Activated CD4-positive, alpha-beta memory T cell treated with anti-CD3 and anti-CD28 coated beads, Interleukin-2, amount 10 ng/mL, durations not matched to agents 7 days and 5 days (primary cell): ENCODE results near the gene PPP3R1. TPM values are rescaled to one million over a fixed set of nuclear protein-coding genes. Genes with fewer than 3 reads are reported as not detected.

ENCODE experiments used
- CTCF ChIA-PET: fragments of 350-600 bp; sonication (Branson Sonifier 250); formaldehyde crosslinking; loops from one replicate; lab custom pipeline; 2021; ENCODE audit warnings: antibody characterized with exemption, inconsistent platforms; lab: Charles Lee
- POLR2A ChIA-PET: fragments of 350-600 bp; sonication (Branson Sonifier 250); formaldehyde crosslinking; loops from one replicate; lab custom pipeline; 2021; ENCODE audit warnings: antibody characterized with exemption; lab: Charles Lee
- DNase-seq: peaks from one replicate; pipeline ENCODE4 v3.0.0-alpha.2; 2020
- H3K27ac Mint-ChIP-seq: one replicate; pipeline ENCODE4 v1.8.0; 2021; ENCODE audit warnings: mild to moderate bottlenecking, mixed read lengths
- H3K27me3 Mint-ChIP-seq: one replicate; pipeline ENCODE4 v1.8.0; 2021; ENCODE audit warnings: mixed read lengths
- H3K36me3 Mint-ChIP-seq: one replicate; pipeline ENCODE4 v1.8.0; 2021; ENCODE audit warnings: low read depth, mixed read lengths
- H3K4me1 Mint-ChIP-seq: one replicate; pipeline ENCODE4 v1.8.0; 2021; ENCODE audit warnings: mixed read lengths
- H3K4me3 Mint-ChIP-seq: one replicate; pipeline ENCODE4 v1.8.0; 2021; ENCODE audit warnings: mild to moderate bottlenecking, mixed read lengths
- H3K9me3 Mint-ChIP-seq: one replicate; pipeline ENCODE4 v1.8.0; 2021; ENCODE audit warnings: mixed read lengths
- total RNA-seq, 2 experiments: library from RNA; stranded (reverse); gene quantifications; one replicate each; pipeline ENCODE4 v1.2.3, GENCODE V29; 2021

Gene PPP3R1
- total RNA-seq, 2 experiments from 2014 or later: 80.0 to 92.9 TPM

DNA sequence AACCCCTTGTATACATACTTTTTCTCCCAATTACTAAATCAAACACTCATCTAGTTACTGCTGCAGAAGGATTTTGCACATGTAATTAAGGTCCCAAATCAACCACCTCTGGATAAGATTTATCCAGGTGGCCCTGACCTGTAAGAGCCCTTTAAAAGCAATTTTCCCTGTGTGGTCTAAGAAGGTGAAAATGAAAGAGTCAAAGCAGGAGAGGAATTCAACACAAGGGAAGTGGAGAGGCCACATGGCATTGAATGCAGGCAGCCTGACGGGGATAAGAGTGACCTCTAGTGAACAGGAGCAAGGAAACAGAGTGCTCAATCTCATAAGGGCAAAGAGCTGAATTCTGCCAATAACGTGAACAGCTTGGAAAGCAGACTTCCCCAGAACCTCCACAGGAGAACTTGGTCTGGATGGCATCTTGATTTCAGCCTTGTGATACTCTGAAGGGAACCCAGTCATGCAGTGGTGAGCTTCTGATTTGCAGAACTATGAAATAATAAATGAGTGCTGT lies 27.2 kb downstream of the PPP3R1 start:
- no peaks in the 10 kb centered on the region for H3K27me3 Mint-ChIP-seq
- ChIA-PET POLR2A (no interaction called here), CTCF (interaction anchor here (0.6 to 2.8 kb wide), 3 partner anchors 18 to 30 kb away, joined by 3 to 17 read pairs (median 3); no protein-coding TSS in a partner anchor)
- H3K4me3 Mint-ChIP-seq: no peak overlapping the region
- peaks cover 21% of the 10 kb centered on the region for H3K36me3 Mint-ChIP-seq
- no peak overlapping the region for H3K27ac Mint-ChIP-seq
- peaks cover 36% of the 10 kb centered on the region for H3K4me1 Mint-ChIP-seq
- no peak for DNase-seq
- H3K9me3 Mint-ChIP-seq: no peaks in the 10 kb centered on the region

DNA sequence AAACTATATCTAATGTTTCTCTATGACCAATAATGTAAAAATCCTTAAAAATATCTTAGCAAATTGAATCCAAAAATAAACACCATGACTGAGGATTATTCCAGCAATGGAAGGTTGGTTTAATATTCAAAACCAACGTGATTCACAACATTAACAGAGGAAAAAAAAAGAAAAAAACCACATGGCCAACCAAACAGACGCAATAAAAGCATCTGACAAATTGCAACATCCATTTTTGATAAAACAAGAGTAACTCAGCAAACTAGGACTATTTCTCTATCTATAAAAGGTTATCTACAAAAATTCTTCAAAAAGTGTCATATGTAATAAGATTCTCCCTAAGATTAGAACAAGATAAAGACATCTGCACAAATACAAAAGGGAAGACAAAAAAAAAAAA lies 28.9 kb downstream of the PPP3R1 start:
- POLR2A ChIA-PET: no interaction called here
- Mint-ChIP-seq H3K27me3 (no peaks in the 10 kb centered on the region), H3K36me3 (peaks cover 24% of the 10 kb centered on the region), H3K4me3 (no peak overlapping the region), H3K4me1 (peaks cover 43% of the 10 kb centered on the region), H3K27ac (no peak overlapping the region), H3K9me3 (no peaks in the 10 kb centered on the region)
- no peak for DNase-seq
- CTCF ChIA-PET: interaction anchor here (0.6 to 2.8 kb wide), 4 partner anchors 7 to 371 kb away, joined by 3 to 17 read pairs (median 3); no protein-coding TSS in a partner anchor

GRCh38 chr2:68222287-68222686 lies 30.0 kb downstream of the PPP3R1 start:
- Mint-ChIP-seq H3K4me1 (peaks cover 48% of the 10 kb centered on the region), H3K27ac (no peak overlapping the region)

GRCh38 chr2:68218343-68218901 lies 33.9 kb downstream of the PPP3R1 start:
- DNase-seq: no peak
- Mint-ChIP-seq H3K27ac (no peak overlapping the region), H3K4me3 (no peak overlapping the region), H3K4me1 (peaks cover 37% of the 10 kb centered on the region), H3K36me3 (peaks cover 48% of the 10 kb centered on the region), H3K9me3 (no peaks in the 10 kb centered on the region), H3K27me3 (no peaks in the 10 kb centered on the region)
- ChIA-PET CTCF (interaction anchor here (1.4 kb wide), 1 partner anchor 11 kb away, joined by 3 read pairs; no protein-coding TSS in a partner anchor), POLR2A (interaction anchor here (1.4 kb wide), 1 partner anchor 15 kb away, joined by 3 read pairs; no protein-coding TSS in a partner anchor)

More at GRCh38 chr2:68222287-68222686, 30.0 kb downstream of the PPP3R1 start:
- POLR2A ChIA-PET: interaction anchor here (1.4 kb wide), 1 partner anchor 31 kb away, joined by 4 read pairs; the partner anchor contains the start of gene PPP3R1
- CTCF ChIA-PET: no interaction called here
- DNase-seq: no peak
- Mint-ChIP-seq H3K27me3 (no peaks in the 10 kb centered on the region), H3K4me3 (no peak overlapping the region), H3K36me3 (peaks cover 24% of the 10 kb centered on the region), H3K9me3 (no peaks in the 10 kb centered on the region)

DNA sequence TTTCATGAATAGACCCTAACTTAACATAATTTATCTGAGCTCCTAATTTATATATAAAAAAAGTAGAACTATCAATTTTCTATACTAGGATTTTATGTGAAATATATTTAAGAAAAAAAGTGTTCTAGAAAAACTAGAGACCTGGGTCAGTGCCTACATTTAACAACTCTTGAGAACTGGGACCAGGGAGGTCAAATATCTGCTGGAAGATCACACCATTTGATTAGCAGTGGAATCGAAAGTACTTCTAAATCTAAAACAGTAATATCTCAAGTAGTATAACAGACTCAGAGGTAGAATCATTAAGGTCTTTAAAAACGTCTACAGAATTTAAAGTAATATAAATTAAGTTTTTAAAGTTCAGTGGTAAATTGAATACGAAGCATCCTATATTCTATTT lies 34.6 kb downstream of the PPP3R1 start:
- H3K9me3 Mint-ChIP-seq: no peaks in the 10 kb centered on the region
- POLR2A ChIA-PET: interaction anchor here (1.0 to 1.4 kb wide), 2 partner anchors 10 to 14 kb away, joined by 3 to 4 read pairs; no protein-coding TSS in a partner anchor
- H3K27ac Mint-ChIP-seq: no peak overlapping the region
- H3K4me1 Mint-ChIP-seq: peaks cover 36% of the 10 kb centered on the region
- DNase-seq: no peak
- CTCF ChIA-PET: interaction anchor here (1.0 to 1.4 kb wide), 2 partner anchors 11 to 21 kb away, joined by 3 to 4 read pairs; no protein-coding TSS in a partner anchor
- H3K36me3 Mint-ChIP-seq: peaks cover 55% of the 10 kb centered on the region
- H3K27me3 Mint-ChIP-seq: no peaks in the 10 kb centered on the region
- no peak overlapping the region for H3K4me3 Mint-ChIP-seq

DNA sequence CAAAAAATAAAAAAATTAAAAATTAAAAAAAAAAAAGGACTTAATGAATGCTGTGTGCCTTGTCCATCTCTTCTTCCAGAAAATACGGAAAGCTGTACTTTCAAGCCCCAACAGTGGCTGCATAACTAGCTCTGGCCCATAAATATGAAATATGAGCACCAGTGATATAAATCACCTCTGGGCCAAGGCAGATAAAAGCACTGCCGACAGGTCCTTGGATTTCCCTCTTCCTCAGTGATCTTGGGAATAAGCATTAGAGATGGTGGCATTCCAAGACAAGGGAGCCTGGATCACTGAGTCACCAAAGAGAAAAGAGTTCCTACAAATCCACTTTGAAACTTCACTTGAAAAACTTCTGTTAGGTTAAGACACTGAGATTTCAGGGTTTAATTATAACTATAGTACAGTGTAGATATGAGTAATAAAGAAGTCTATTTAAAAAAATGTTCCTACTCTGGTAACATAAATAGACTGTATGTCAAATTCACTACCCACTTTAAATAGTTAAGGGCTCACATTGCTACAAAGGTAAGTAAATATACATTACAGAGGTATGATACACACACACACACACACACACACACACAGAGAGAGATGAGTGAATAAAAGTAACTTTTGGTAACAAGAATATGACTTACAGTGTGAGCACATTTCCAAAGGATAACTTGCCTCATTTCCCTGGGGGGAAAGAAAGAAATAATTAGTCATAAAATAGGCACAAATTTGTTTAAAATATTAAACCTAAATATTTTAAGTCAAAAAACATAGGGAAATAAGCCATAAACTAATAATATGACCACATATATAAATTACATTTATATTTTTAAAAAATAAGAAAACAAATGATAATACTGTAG lies 35.6 kb downstream of the PPP3R1 start:
- H3K4me1 Mint-ChIP-seq: peaks cover 31% of the 10 kb centered on the region
- H3K27ac Mint-ChIP-seq: no peak overlapping the region
- POLR2A ChIA-PET: interaction anchor here (1.0 to 1.4 kb wide), 2 partner anchors 9 to 13 kb away, joined by 3 to 4 read pairs; no protein-coding TSS in a partner anchor
- no peak for DNase-seq
- H3K36me3 Mint-ChIP-seq: peaks cover 56% of the 10 kb centered on the region
- CTCF ChIA-PET: interaction anchor here (1.0 to 1.4 kb wide), 4 partner anchors 7 to 76 kb away, joined by 3 to 6 read pairs (median 4); no protein-coding TSS in a partner anchor
- H3K9me3 Mint-ChIP-seq: no peaks in the 10 kb centered on the region
- H3K4me3 Mint-ChIP-seq: no peak overlapping the region
- H3K27me3 Mint-ChIP-seq: no peaks in the 10 kb centered on the region

DNA sequence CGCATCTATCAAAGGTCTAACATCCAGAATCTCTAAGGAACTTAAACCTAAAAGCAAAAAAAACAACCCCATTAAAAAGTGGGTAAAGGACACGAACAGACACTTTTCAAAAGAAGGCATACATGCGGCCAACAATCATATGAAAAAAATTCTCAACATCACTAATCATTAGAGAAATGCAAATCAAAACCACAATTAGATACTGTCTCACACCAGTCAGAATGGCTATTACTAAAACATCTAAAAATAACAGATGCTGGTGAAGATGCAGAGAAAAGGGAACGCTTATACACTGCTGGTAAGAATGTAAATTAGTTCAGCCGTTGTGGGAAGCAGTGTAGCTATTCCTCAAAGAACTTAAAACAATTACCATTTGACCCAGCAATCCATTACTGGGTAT lies 38.0 kb downstream of the PPP3R1 start:
- DNase-seq: no peak
- no peaks in the 10 kb centered on the region for H3K27me3 Mint-ChIP-seq
- H3K4me3 Mint-ChIP-seq: no peak overlapping the region
- no peaks in the 10 kb centered on the region for H3K9me3 Mint-ChIP-seq
- ChIA-PET POLR2A (no interaction called here), CTCF (no interaction called here)
- H3K27ac Mint-ChIP-seq: no peak overlapping the region
- H3K36me3 Mint-ChIP-seq: peaks cover 47% of the 10 kb centered on the region
- H3K4me1 Mint-ChIP-seq: peaks cover 25% of the 10 kb centered on the region

DNA sequence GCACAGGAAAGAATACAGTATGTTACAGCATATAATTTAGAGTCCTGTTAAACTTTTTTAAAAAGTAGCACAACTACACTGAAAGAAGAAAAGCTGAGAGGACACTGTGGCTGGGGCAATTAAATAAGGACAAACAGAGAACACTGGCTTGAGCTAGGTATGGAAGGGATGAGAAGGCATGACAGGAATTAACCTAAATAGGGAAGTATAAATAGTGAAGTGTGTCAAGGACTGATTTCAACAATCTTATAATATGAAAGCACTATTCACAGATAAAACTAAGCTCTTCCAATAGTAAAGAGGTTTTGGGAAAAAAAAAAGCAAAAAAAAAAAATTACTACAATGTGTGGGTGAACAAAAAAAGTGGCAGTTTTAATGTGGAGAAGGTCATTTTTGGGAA lies 45.5 kb downstream of the PPP3R1 start:
- peaks cover 23% of the 10 kb centered on the region for H3K36me3 Mint-ChIP-seq

DNA sequence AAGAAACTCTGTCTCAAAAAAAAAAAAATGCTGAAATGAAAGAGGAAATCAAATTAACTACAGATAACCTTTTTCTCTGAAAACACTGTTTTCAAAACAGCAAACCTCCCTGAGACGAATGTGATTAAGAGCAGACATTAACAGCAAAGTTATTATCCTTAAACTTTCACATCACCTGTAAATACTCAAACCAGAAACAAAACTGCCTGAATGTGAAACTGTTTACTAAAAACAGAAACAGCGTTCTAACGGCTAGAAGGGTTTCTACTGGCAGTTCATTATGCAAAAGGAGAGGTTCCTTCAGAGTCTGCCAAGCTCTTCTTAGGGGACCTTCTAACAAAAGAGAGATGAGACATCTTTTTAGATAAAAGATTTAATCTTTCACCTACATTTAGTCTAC lies 48.7 kb downstream of the PPP3R1 start:
- CTCF ChIA-PET: interaction anchor here (0.8 to 1.9 kb wide), 4 partner anchors 8 to 46 kb away, joined by 3 to 8 read pairs (median 4); no protein-coding TSS in a partner anchor
- Mint-ChIP-seq H3K27ac (peak overlapping the region; percentile 86), H3K36me3 (peaks cover 17% of the 10 kb centered on the region), H3K4me3 (peak overlapping the region; percentile 66), H3K4me1 (peaks cover 70% of the 10 kb centered on the region), H3K27me3 (no peaks in the 10 kb centered on the region), H3K9me3 (no peaks in the 10 kb centered on the region)
- no peak for DNase-seq
- POLR2A ChIA-PET: interaction anchor here (0.6 to 2.1 kb wide), 4 partner anchors 14 to 116 kb away, joined by 3 to 9 read pairs (median 3); partner anchors contain the start of genes CNRIP1 and PPP3R1

More for the DNA sequence above, 45.5 kb downstream of the PPP3R1 start:
- CTCF ChIA-PET: interaction anchor here (0.7 to 2.3 kb wide), 6 partner anchors 11 to 99 kb away, joined by 3 to 8 read pairs (median 3); no protein-coding TSS in a partner anchor
- H3K9me3 Mint-ChIP-seq: no peaks in the 10 kb centered on the region
- peaks cover 52% of the 10 kb centered on the region for H3K4me1 Mint-ChIP-seq
- no peaks in the 10 kb centered on the region for H3K27me3 Mint-ChIP-seq
- no peak for DNase-seq
- H3K4me3 Mint-ChIP-seq: no peak overlapping the region
- POLR2A ChIA-PET: interaction anchor here (1.8 kb wide), 1 partner anchor 47 kb away, joined by 13 read pairs; the partner anchor contains the start of gene PPP3R1
- no peak overlapping the region for H3K27ac Mint-ChIP-seq

DNA sequence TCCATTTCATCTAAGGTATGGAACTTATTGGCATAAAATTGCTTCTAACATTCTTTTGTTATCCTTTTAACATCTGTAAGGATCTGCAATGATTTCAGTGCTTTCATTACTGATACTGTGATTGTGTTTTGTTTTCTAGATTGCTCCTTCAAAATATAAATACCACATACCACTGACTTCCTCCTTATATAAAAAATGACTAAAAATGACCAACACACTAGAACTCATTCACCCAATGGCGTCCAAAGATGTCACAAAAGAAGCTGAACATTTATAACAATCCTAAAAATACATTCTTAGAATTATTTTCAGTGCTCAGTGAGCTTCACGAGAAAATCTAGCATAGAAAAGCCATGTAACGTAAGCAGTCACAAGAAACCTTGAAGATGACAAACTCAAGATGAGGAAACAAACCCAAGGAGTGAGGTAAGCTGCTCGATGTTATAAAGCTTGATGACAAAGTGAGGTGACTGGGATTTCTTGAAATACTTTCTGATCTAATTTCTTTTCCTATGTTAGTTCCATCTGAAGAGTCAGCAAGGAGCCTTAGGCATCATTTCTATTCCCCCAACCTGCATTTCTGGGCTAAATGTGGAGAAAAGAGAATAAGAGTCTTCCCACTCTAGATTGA lies 52.1 kb downstream of the PPP3R1 start:
- no peak overlapping the region for H3K4me3 Mint-ChIP-seq
- no peak for DNase-seq
- peaks cover 53% of the 10 kb centered on the region for H3K4me1 Mint-ChIP-seq
- no peak overlapping the region for H3K27ac Mint-ChIP-seq
- no peaks in the 10 kb centered on the region for H3K27me3 Mint-ChIP-seq
- ChIA-PET CTCF (interaction anchor here (1.0 kb wide), 1 partner anchor 15 kb away, joined by 5 read pairs; no protein-coding TSS in a partner anchor), POLR2A (no interaction called here)
- peaks cover 8% of the 10 kb centered on the region for H3K36me3 Mint-ChIP-seq
- no peaks in the 10 kb centered on the region for H3K9me3 Mint-ChIP-seq

DNA sequence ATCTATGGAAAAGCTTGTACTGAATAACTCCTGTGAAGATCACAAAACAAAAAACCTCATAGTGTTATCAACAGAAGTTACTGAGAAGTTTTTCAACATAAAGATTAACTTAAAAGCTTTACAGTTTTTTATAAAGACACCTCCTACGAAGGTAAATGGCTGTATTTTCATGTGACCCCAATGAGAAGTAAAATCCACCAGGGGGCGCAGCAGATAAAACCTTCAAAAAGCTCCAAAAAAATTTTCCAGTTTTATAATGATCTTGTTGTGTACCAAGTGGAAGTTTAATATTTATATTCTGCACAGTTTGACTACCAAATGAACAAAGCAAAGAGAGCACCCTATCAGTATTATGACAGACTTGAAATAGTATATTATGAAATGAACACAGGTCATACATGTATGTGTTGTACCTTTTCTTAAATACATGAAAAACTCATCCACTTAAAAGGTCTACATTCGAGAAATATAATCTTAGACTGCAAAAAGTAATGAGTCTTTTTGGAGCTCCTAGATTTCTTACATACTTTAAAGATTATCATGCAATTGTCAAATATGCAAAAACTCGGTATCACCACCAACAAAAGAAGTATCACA lies 56.1 kb downstream of the PPP3R1 start:
- Mint-ChIP-seq H3K36me3 (no peaks in the 10 kb centered on the region), H3K4me1 (peaks cover 32% of the 10 kb centered on the region), H3K27me3 (no peaks in the 10 kb centered on the region), H3K4me3 (no peak overlapping the region), H3K27ac (no peak overlapping the region), H3K9me3 (no peaks in the 10 kb centered on the region)
- peak; percentile 31 for DNase-seq
- ChIA-PET CTCF (interaction anchor here (0.6 to 5.1 kb wide), 33 partner anchors 8 to 257 kb away, joined by 3 to 41 read pairs (median 4); partner anchors contain the start of gene PPP3R1), POLR2A (interaction anchor here (0.5 to 1.4 kb wide), 5 partner anchors 13 to 86 kb away, joined by 3 read pairs; a partner anchor contains a TSS)
